ENCODE results near the gene SSNA1.

The SSNA1 gene, protein sequence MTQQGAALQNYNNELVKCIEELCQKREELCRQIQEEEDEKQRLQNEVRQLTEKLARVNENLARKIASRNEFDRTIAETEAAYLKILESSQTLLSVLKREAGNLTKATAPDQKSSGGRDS

DNA sequence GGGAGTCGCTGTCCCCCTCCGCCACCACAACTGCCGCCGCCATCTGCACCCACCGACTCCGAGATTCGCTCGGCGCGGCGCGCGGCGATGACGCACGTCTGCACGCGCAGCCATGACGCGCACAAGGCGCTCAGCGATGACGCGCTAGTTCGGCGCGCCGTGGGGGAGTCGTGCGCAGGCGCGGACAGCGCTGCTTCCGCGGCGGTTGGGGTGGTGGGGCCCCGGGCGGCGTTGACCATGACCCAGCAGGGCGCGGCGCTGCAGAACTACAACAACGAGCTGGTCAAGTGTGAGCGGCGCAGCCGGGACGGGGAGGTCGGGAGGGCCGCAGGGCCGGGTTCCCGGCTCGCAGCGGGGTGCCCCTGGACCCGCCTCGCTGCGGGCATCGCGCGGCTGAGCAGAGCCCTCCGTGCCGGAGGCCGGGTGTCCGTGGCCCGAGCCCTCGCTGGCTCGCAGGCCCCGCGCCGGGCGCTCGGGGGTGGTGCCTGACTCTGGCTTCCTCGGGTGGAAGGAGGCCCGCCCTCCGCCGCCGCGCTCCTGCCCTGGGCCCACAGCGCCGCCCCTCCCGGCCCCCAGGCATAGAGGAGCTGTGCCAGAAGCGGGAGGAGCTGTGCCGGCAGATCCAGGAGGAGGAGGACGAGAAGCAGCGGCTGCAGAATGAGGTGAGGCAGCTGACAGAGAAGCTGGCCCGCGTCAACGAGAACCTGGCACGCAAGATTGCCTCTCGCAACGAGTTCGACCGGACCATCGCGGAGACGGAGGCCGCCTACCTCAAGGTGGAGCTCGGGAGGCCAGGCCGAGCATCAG is at the start of gene SSNA1, which contains the start of gene ANAPC2:
TSS of gene SSNA1 (plus strand) at position 187 of the 807 bp plus-strand sequence. CDS start at position 238, 51 bp downstream.
TSS of gene ANAPC2 (minus strand) at position 71 of the 807 bp plus-strand sequence. CDS start at position 43, 28 bp downstream.
- in situ Hi-C loops (cut with MboI; ENCODE audit: low pct_unique_long_range_greater_than_20kb, low sequenced_read_pairs): no loop called here
- peak; percentile 93 for DNase-seq

- in situ Hi-C loops (cut with MboI; ENCODE audit: low pct_unique_long_range_greater_than_20kb, low sequenced_read_pairs): no loop called here
- no peak for DNase-seq
These were observed 49.6 kb upstream of the SSNA1 start, which contains the start of gene GRIN1 for GRCh38 chr9:137138722-137139467. TSS of gene GRIN1 (plus strand) at chr9:137139154. CDS start at chr9:137139487, 333 bp downstream.

DNA sequence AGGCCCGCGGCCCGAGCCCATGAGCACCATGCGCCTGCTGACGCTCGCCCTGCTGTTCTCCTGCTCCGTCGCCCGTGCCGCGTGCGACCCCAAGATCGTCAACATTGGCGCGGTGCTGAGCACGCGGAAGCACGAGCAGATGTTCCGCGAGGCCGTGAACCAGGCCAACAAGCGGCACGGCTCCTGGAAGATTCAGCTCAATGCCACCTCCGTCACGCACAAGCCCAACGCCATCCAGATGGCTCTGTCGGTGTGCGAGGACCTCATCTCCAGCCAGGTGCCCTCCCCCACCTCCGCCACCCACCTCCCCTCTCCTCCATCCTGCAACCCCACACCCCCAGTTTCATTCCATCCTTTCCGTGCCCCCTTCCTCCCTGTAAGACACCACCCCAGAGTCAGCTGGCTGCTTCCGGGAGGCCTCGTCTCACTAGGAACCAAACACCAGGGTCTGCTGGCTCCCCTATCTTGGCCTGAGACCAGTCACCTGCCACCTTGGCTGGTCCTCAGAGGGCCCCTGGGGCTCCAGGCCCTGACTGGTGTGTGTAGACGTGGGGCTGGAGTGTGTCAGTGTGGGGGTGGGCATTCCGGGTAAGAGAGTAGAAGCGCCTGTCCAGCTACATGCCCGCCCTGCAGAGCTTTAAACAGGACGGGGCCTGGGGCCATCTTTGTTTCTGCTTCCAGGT is 48.9 kb upstream of the SSNA1 start:
- in situ Hi-C loops (cut with MboI; ENCODE audit: low pct_unique_long_range_greater_than_20kb, low sequenced_read_pairs): no loop called here

DNA sequence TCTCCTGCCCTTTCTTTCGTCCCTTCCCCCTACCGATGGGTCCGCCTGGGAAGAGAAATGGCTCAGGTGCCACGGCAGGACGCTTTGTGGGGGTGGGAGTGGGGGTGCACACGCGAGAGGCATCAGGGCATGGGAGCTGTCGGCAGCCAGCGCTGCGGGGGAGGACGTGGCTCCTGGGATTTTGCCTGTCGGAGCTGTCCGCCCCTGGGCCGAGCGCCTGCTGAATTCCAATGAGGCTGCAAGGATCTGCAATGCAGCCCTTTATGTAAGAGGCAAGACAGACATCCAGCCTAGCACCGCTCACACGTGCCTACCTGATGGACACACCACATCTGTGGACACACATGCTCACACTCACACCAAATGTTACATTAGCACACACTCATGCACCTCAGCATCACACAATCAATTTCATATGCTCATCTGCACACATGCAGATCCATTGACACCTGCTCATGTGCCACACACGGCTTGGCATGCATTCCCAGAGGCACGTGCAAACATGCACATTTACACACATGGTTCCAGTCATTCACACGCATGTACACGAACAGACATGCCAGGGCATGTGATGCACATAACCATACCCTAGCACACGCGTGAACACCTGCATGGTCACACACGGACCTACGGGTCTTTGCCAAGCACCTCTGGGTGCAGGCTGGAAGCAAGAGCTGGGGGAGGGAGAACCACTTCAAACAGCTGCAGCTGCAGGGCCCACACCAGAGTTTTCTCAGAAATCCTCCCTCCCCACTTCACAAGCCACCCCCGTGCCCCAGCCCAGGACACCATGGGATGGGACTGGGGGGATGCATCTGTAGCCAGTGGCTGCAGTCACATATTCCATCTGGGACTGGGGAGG is 48.1 kb upstream of the SSNA1 start:
- in situ Hi-C loops (cut with MboI; ENCODE audit: low pct_unique_long_range_greater_than_20kb, low sequenced_read_pairs): no loop called here
- no peak for DNase-seq

More for the DNA sequence above, 48.9 kb upstream of the SSNA1 start:
- no peak for DNase-seq

DNA sequence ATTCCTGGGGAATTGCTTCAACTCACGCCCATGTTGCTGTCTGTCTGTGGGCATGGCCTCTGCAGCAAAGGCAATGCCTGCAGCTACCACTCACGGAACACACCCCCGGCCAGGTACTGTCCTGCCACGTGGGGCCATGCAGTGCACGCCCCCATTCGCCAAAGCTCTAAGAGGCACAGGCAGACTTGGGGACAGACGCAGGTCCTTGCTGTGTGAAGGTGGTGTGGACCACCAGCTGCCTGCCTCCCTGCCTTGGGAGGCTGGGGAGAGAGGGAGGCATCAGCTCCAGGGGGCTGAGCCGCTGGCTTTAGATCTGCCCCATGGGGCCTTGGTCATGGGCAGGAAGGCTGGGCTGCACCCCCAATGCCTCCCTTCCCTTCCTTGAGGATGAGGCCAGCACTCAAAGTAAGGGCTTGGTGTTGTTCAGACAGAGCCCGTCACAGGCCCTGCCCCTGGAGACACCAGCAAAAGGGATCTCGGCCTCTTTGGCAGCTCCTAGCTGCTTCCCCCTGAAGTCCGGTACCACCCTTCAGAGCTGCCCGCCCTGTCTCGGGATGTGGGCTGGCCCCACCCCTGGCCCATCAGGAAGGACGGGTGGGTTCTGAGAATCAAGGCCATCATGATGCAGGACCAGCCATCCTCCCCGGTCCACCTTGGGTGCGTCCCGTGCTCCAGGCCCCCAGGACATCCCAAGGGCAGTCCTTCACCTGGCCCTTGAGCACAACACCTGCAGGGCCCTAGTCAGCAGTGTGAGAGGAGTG is 47.2 kb upstream of the SSNA1 start:
- in situ Hi-C loops (cut with MboI; ENCODE audit: low pct_unique_long_range_greater_than_20kb, low sequenced_read_pairs): no loop called here

DNA sequence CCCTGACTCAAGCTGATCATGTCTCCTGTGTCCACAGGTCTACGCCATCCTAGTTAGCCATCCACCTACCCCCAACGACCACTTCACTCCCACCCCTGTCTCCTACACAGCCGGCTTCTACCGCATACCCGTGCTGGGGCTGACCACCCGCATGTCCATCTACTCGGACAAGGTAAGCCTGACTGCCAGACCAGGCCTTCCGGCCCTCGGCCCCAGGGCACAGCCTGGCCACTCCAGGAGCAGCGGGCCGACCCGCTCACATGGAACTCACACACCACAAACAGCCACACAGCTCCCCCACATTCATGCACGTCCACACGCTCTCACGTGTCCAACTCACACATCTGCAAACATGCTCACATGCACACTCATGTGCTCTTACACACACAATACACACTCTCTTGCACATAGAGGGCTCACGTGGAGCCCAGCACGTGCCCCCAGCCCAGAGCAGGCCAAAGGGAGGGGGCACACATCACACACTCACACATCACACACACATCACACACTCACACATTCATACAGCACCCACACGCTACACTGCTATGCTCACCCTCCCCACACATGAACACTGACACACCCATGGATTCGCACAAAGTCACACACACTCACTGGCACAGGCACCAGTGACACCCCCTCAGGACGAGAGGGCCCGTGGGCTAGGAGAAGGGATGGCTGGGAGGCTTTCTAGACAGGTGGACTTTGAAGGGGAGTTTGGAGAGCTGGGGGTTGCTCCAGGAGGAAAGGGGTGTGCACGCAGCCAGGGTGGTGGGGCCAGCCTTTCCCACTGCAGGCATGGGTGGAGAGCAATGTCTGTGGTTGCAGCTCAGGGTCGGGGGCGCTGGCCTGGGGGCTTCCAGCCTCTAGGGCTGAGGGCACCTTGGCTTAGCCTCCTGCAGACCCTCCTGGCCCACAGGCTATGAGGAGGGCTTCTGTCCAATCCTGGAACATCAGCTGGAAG is 46.2 kb upstream of the SSNA1 start:
- no peak for DNase-seq
- in situ Hi-C loops (cut with MboI; ENCODE audit: low pct_unique_long_range_greater_than_20kb, low sequenced_read_pairs): no loop called here

More for the DNA sequence above, 47.2 kb upstream of the SSNA1 start:
- no peak for DNase-seq

GRCh38 chr9:137143459-137143858 is 45.0 kb upstream of the SSNA1 start:
- in situ Hi-C loops (cut with MboI; ENCODE audit: low pct_unique_long_range_greater_than_20kb, low sequenced_read_pairs): no loop called here

DNA sequence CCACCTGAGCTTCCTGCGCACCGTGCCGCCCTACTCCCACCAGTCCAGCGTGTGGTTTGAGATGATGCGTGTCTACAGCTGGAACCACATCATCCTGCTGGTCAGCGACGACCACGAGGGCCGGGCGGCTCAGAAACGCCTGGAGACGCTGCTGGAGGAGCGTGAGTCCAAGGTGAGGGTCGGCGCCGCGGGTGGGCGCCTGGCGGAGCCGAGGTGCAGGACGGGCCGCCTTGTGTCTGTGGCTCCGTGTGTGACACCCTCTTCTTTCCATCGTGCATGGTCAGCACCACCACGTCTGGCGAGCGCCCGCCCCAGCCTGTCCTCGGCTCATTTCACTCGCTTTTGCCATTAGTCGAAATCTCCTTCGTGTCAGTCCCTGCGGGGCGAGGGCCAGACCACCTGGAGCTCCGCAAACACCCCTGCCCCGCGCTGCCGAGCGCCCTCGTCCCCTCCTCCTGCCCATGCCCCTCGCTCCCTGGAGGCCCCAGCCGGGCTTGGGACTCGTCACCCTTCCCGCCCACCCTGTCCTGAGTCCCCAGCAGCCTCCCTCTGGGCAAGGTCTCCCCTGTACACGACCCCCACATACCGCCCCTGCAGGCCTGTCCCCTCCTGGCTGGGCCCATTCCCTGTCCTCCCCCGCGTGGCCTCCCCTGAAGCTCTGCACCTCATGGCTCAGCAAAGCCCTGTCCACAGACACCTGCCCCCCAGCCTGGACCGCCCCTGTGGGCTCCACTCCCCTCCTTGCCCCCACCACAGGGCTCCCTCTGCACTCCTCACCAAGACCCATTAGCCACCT is 42.5 kb upstream of the SSNA1 start:
- no peak for DNase-seq
- in situ Hi-C loops (cut with MboI; ENCODE audit: low pct_unique_long_range_greater_than_20kb, low sequenced_read_pairs): no loop called here

More at GRCh38 chr9:137143459-137143858, 45.0 kb upstream of the SSNA1 start:
- no peak for DNase-seq

DNA sequence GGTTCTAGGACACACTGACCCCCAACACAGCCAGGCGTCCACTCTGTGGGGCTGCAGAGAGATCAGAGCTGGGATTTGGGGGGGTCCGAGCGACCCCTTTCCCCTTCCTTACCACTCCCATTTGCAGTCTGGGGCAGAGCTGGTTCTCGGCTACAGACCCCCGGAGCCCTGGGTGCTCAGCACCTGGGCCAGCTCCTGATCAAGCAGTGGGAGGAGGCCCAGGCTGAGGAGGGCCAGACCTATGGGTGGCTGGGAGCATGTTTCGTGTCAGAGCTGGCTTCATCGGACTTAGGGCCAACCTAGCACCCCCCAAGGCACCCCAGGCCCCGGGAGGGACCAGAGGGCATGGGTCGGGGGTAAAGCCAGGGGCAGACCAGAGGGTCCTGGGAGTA is 42.0 kb upstream of the SSNA1 start:
- DNase-seq: no peak
- in situ Hi-C loops (cut with MboI; ENCODE audit: low pct_unique_long_range_greater_than_20kb, low sequenced_read_pairs): no loop called here

DNA sequence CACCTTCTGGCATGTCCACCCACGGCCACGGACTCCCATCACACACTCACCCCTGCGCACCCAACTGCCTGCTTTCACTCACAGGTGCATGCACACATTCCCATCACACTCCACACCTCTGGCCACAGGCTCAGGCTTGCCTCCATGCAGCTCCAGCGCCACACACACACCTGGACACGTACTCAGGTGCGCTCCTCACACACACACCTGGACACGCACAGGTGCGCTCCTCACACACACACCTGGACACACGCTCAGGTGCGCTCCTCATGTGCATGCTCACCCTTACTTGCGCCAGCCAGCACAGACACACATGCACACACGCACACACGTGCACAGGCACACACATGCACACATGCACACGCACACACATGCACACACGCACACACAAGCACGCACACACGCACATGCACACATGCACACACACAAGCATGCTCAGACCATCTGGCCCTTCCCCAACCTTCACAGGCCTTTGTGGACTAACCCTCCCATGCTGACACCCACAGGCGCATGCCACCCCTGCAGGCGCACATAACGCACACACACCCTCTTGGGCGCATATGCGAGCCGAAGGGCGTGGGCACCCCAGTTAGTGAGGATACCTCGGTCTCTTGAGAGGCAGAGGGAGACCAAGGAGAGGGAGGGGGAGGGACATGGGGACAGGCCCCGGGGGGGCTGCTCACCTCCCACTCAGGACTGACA is 41.2 kb upstream of the SSNA1 start:
- DNase-seq: no peak

DNA sequence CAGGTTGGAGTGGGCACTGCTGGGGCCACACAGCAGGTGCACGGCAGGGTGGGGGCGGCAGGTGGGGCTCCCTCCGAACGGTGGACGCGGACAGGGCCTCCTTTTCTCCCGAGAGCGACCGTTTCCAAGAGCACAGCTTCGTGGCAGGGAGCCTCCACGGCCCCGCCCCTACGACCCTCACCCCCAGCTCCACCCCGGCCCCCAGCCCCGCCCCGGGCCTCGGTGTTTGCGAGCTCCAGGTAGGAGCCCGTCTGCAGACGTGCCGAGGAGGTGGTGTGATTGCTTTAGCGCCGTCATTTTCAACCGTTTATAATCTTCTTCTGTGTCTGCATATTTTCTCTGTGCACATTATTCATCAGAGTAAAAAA is 40.7 kb upstream of the SSNA1 start:
- no peak for DNase-seq
- in situ Hi-C loops (cut with MboI; ENCODE audit: low pct_unique_long_range_greater_than_20kb, low sequenced_read_pairs): no loop called here

More for the DNA sequence above, 41.2 kb upstream of the SSNA1 start:
- in situ Hi-C loops (cut with MboI; ENCODE audit: low pct_unique_long_range_greater_than_20kb, low sequenced_read_pairs): no loop called here

DNA sequence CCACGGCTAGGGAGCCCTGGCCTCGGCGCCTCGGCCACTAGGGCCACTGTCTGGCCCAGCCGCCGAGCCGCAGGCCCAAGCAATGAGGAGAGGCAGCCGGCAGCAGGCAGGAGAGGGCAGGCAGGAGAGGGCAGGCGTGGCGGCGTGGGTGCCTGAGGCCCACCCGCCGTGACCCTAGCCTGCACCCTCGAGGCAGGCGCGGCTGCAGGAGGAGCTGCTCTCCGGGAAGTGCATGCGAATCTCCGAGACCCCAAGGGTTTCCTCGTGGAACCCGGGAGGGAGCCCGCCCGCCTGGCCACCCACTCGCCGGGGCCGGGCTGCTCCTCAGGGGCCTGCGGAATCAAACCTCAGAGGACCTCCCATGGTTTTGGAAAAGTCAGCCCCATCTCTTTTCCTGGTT is 40.2 kb upstream of the SSNA1 start:
- in situ Hi-C loops (cut with MboI; ENCODE audit: low pct_unique_long_range_greater_than_20kb, low sequenced_read_pairs): no loop called here
- DNase-seq: no peak

DNA sequence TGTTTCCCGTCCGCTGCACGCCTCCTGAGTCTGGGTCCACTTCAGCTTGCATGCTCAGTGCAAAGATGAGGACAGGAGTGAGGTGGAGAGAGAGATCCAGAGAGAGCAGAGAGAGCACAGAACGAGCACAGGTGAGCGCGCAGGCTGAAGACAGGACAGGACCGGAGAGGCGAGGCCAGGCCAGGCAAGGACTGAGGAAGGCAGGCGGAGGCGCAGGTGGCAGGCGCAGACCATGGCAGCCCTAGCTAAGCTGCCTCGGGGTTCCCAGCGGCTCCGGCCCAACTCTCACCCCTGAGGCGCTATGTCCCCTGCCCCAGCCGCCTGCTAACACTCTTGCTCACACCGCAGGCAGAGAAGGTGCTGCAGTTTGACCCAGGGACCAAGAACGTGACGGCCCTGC is 39.8 kb upstream of the SSNA1 start:
- DNase-seq: no peak

GRCh38 chr9:137149363-137149762 is 39.1 kb upstream of the SSNA1 start:
- in situ Hi-C loops (cut with MboI; ENCODE audit: low pct_unique_long_range_greater_than_20kb, low sequenced_read_pairs): no loop called here
- DNase-seq: no peak

More for the DNA sequence above, 39.8 kb upstream of the SSNA1 start:
- in situ Hi-C loops (cut with MboI; ENCODE audit: low pct_unique_long_range_greater_than_20kb, low sequenced_read_pairs): no loop called here

DNA sequence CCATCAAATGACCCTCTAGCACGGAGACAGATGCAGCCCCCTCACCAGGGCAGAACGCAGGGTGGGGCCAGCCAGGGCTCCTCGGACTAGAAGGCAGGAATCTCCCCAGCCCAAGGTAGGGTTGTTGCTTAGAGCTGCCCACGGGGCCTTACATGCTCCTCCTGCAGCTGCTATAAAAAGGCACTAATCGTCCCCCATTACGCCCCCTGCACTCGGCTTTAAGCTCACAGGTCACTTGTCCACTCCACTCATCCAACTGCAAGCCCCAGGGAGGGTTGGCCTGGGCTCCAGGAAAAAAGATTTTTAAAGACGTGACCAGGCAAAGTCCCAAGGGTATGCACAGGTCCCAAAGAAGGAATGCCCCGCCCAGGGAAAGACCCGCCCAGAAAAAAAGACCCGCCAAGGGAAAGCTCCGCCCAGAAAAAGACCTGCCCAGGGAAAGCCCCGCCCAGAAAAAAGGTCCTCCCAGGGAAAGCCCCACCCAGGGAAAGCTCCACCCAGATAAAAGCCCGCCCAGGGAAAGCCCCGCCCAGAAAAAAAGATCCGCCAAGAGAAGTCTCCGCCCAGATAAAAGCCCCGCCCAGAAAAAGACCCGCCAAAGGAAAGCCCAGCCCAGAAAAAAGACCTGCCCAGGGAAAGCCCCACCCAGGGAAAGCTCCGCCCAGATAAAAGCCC is 38.4 kb upstream of the SSNA1 start:
- DNase-seq: no peak
- in situ Hi-C loops (cut with MboI; ENCODE audit: low pct_unique_long_range_greater_than_20kb, low sequenced_read_pairs): no loop called here

All from KBM-7 (cell line).